ENCODE data around the gene ZFP92.

DNA sequence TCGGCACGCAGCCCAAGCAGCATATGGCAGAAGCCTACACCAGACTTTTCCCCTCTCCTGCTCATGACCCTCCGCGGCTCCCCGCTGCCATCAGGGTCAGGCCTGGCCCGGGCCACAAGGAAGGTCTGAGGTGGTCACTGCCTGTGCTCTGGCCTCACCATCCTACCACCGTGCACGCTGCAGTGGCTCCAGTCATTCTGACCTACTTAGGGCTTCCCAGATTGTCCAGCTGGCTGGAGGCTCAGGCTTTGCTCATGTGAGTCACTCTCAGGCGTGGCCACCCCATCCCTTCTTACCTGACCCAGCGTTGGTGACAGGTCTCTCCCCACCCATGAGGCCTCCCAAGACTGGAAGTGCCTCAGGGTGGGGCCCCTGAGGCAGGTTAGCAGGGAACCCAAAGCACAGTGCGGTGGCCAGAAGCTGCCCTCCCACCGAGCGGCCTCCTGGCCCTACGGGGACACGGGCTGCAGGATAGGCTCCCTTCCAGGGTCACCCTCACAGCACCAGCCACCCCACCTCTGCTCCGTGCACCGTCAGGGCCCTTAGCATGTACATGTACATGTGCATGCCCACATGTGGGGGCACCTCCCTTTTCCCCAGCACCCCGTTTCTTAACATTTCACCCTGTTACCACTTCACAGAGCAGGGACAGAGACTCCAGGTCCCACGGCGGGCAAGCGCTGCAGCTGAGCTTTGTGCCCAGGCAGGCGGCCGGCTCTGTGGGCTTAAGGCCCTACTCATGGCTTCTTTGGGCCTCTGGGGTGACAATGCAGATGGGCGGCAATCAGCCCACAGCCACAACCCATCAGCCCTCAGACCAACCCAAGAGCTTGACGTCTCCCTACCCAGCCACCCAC, 32.4 kb downstream of the ZFP92 start:
- TF ChIP-seq, protein P1, sequence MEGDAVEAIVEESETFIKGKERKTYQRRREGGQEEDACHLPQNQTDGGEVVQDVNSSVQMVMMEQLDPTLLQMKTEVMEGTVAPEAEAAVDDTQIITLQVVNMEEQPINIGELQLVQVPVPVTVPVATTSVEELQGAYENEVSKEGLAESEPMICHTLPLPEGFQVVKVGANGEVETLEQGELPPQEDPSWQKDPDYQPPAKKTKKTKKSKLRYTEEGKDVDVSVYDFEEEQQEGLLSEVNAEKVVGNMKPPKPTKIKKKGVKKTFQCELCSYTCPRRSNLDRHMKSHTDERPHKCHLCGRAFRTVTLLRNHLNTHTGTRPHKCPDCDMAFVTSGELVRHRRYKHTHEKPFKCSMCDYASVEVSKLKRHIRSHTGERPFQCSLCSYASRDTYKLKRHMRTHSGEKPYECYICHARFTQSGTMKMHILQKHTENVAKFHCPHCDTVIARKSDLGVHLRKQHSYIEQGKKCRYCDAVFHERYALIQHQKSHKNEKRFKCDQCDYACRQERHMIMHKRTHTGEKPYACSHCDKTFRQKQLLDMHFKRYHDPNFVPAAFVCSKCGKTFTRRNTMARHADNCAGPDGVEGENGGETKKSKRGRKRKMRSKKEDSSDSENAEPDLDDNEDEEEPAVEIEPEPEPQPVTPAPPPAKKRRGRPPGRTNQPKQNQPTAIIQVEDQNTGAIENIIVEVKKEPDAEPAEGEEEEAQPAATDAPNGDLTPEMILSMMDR (conservative IDR thresholded peaks at IDR 0.05 in 1 of 2, IDR thresholded peaks at IDR 0.05 in 1 of 2; ENCODE audit: extremely low read depth in 1 of 2, insufficient read depth in 1 of 2, low read depth in 1 of 2, low read length in 2 of 2), result no peak
- TF ChIP-seq EZH2 (IDR thresholded peaks at IDR 0.05; ENCODE audit: borderline replicate concordance, low read length), result no peak

Data from mammary epithelial cell (primary cell).